Measurements from ENCODE around the gene ABCC11. TPM values are rescaled to one million over a fixed set of nuclear protein-coding genes. Genes with fewer than 3 reads are reported as not detected.

The ABCC11 gene
- total RNA-seq, 4 donors from 2014 or later, result 0.40 to 0.66 TPM; not detected in 2

DNA sequence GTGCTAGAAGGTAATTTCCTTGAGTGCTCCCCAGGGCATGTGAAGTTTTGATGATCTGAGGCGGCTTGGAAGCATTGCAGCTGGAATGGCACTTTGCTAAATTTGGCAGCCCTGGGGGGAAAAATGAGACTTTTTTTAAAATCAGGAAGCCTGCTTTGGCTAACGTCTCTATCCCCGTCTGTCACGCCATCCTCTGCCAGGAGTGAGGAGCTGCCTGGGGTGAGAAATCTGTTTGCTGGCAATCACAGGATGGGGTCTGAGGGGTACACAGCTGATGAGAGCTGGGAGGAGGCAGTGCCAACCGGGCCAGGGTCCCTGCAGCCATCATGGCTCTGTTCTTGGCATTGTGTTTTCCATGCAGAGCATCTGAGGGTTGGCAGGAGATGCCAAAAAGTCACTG lies 93.6 kb downstream of the ABCC11 start:
- Histone ChIP-seq H3K4me3 (no peak overlapping the region), H3K27ac (no peak overlapping the region), H3K9me3 (no peaks in the 10 kb centered on the region), H3K4me1 (no peaks in the 10 kb centered on the region), H3K27me3 (no peaks in the 10 kb centered on the region), H3K36me3 (no peaks in the 10 kb centered on the region)
- no peak for DNase-seq
- TF ChIP-seq, protein P1, sequence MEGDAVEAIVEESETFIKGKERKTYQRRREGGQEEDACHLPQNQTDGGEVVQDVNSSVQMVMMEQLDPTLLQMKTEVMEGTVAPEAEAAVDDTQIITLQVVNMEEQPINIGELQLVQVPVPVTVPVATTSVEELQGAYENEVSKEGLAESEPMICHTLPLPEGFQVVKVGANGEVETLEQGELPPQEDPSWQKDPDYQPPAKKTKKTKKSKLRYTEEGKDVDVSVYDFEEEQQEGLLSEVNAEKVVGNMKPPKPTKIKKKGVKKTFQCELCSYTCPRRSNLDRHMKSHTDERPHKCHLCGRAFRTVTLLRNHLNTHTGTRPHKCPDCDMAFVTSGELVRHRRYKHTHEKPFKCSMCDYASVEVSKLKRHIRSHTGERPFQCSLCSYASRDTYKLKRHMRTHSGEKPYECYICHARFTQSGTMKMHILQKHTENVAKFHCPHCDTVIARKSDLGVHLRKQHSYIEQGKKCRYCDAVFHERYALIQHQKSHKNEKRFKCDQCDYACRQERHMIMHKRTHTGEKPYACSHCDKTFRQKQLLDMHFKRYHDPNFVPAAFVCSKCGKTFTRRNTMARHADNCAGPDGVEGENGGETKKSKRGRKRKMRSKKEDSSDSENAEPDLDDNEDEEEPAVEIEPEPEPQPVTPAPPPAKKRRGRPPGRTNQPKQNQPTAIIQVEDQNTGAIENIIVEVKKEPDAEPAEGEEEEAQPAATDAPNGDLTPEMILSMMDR (IDR thresholded peaks at IDR 0.05), result no peak
- no peak for TF ChIP-seq POLR2A (IDR thresholded peaks at IDR 0.05)

DNA sequence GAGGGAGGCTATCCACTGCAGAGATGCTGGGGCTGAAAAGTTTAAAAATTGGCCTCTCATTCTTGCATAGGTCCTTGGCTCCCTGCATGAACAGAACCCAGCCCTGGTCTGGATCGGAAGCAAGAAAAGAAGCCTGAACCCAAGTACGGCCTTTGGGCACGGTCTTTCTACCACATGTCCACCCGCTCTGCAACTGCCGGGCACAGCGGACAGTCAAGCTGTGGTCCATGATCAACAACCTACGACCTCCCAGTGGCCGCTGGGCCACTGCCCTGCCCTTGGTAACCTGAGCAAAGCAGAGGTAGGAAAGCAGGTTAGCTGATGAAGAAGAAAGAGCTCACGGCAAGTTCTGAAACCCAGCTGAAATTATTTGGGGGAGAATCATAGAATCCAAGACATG lies 95.1 kb downstream of the ABCC11 start:
- Histone ChIP-seq H3K4me3 (no peak overlapping the region), H3K9me3 (no peaks in the 10 kb centered on the region), H3K36me3 (no peaks in the 10 kb centered on the region), H3K27me3 (no peaks in the 10 kb centered on the region), H3K4me1 (no peaks in the 10 kb centered on the region), H3K27ac (no peak overlapping the region)
- DNase-seq, result no peak
- TF ChIP-seq, protein P1 (IDR thresholded peaks at IDR 0.05), result no peak
- no peak for TF ChIP-seq POLR2A (IDR thresholded peaks at IDR 0.05)

DNA sequence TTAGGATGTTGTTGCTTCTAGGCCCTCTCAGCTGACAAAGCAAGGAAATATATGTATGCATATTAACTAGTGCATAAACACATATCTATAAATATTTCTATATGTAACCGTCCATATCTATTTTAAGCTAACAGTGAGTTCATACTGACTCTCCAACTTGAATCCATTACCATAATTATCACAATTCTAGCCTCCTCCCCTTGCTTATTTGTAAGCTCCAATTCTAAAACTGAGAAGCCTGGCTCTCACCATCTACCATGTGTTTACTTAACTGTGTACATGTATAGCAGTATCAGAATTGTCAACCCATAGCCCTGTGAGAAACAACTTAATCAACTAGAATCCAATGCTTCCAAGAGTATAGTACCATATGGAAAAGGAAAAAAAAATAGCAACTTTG lies 96.6 kb downstream of the ABCC11 start:
- no peak overlapping the region for H3K27ac ChIP-seq

DNA sequence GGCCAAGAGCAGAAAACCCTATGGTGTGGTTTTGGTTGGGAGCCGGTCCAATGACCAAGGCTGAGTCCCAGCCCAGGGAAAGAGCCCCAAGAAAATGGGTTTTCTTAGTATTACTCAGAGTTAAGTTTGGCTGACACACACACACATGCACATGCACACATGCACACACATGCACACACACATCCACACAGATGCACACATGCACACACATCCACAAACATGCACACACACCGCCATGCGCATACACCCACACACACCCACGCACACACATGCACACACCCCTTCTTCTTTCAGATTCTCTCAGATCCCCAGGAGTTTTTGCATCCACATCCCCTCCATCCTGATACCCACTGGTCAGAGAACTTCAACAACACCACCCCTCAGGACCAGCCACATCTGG lies 100.6 kb downstream of the ABCC11 start:
- Histone ChIP-seq H3K27ac (no peak overlapping the region), H3K4me3 (no peak overlapping the region), H3K27me3 (no peaks in the 10 kb centered on the region), H3K9me3 (no peaks in the 10 kb centered on the region), H3K4me1 (no peaks in the 10 kb centered on the region), H3K36me3 (no peaks in the 10 kb centered on the region)
- no peak for TF ChIP-seq POLR2A (IDR thresholded peaks at IDR 0.05)
- DNase-seq, result no peak

More for the DNA sequence above, 96.6 kb downstream of the ABCC11 start:
- DNase-seq, result no peak
- TF ChIP-seq, protein P1 (IDR thresholded peaks at IDR 0.05), result no peak
- TF ChIP-seq POLR2A (IDR thresholded peaks at IDR 0.05), result no peak
- Histone ChIP-seq H3K9me3 (no peaks in the 10 kb centered on the region), H3K4me3 (no peak overlapping the region), H3K36me3 (no peaks in the 10 kb centered on the region), H3K27me3 (no peaks in the 10 kb centered on the region), H3K4me1 (no peaks in the 10 kb centered on the region)

DNA sequence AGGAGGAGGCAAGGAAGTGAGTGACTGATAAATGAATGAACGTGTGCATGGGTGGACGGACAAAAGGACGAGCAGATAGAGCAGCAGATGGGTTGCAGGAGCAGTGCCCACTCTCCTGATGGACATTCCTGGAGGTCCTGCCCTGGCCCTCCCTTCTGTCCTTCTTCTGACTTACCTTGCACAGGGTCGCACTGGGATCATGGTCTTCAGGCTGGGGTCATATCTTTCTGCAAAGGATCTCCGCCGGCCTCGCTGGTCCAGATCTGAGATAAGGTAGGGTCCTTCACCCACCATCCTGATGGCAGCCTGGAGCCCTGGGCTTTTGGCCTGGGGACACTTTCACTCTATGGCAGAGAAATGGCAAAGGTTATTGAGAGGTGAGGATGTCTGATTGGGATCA lies 101.2 kb downstream of the ABCC11 start:
- H3K4me3 ChIP-seq, result no peak overlapping the region
- no peak for TF ChIP-seq POLR2A (IDR thresholded peaks at IDR 0.05)
- TF ChIP-seq, protein P1 (IDR thresholded peaks at IDR 0.05), result no peak
- H3K4me1 ChIP-seq, result no peaks in the 10 kb centered on the region
- H3K9me3 ChIP-seq, result no peaks in the 10 kb centered on the region
- H3K27ac ChIP-seq, result no peak overlapping the region
- no peaks in the 10 kb centered on the region for H3K27me3 ChIP-seq
- no peaks in the 10 kb centered on the region for H3K36me3 ChIP-seq
- DNase-seq, result no peak

DNA sequence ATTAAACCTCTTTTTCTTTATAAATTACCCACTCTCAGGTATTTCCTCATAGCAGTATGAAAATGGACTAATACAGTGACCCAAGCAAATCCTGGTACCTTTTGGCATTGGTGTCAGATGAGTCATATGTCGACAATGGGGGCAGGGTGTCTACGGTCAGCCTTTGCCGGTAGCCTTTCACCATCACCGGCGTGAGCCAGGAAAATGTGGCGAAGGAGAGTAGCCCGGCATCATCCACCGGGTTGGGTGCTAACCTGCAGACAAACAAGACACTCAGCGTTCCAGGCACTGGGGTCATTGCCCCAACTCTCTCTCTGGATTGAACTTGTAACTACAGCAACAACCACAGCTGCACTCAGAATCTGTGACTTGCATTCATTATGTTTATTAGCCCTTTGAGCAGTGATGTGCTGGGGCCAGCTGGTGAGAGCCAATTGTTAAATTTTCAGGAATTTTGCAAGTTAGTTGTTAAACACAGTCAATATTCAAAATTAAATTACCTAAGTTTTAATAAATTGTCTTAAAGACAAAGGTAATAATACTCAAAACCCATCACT lies 103.4 kb downstream of the ABCC11 start:
- no peaks in the 10 kb centered on the region for H3K36me3 ChIP-seq
- no peak overlapping the region for H3K27ac ChIP-seq
- H3K9me3 ChIP-seq, result no peaks in the 10 kb centered on the region
- no peaks in the 10 kb centered on the region for H3K4me1 ChIP-seq
- no peaks in the 10 kb centered on the region for H3K27me3 ChIP-seq
- no peak for DNase-seq
- H3K4me3 ChIP-seq, result no peak overlapping the region
- no peak for TF ChIP-seq POLR2A (IDR thresholded peaks at IDR 0.05)
- TF ChIP-seq, protein P1 (IDR thresholded peaks at IDR 0.05), result no peak

All from Peyer's patch (tissue), 4 donors.